A549 (cell line): Measurements from ENCODE around the gene SRGN.

Experiments
- CHD2 ChIP-seq: fragments of 150-350 bp; IDR thresholded peaks from 2 replicates; pipeline ENCODE4 v1.6.1; 2014; ENCODE audit warnings: low read length; ENCODE audit not compliant: partially characterized antibody
- CHD4 ChIP-seq: fragments of 200-600 bp; sonication (generic); IDR thresholded peaks from 2 replicates; pipeline ENCODE4 v1.6.1; 2016; ENCODE audit warnings: antibody characterized with exemption, mild to moderate bottlenecking, borderline replicate concordance
- KDM1A ChIP-seq: fragments of 200-600 bp; sonication (generic); IDR thresholded peaks from 2 replicates; pipeline ENCODE4 v1.6.1; 2016; ENCODE audit warnings: low read depth, mild to moderate bottlenecking
- MYC ChIP-seq: IDR thresholded peaks from 2 replicates; pipeline ENCODE4 v1.6.1; 2012; ENCODE audit warnings: mild to moderate bottlenecking, inconsistent platforms, low read length, improper control_type of control experiment, borderline replicate concordance
- POLR2A ChIP-seq: IDR thresholded peaks from 2 replicates; pipeline ENCODE4 v1.6.1; 2012; ENCODE audit warnings: mild to moderate bottlenecking, low read length
- TF ChIP-seq, protein P1 (sequence below): fragments of >200 bp; sonication (Bioruptor Twin); formaldehyde crosslinking; IDR thresholded peaks from 3 replicates; pipeline ENCODE4 v1.5.1; 2016
- TF ChIP-seq, protein P2 (sequence below): fragments of 250-450 bp; sonication (Bioruptor Pico); IDR thresholded peaks from 2 replicates; pipeline ENCODE4 v1.5.0; 2020; ENCODE audit warnings: low read depth, mild to moderate bottlenecking, moderate library complexity
- TF ChIP-seq, protein P3 (sequence below): IDR thresholded peaks from 2 replicates; pipeline ENCODE4 v1.6.1; 2012; ENCODE audit warnings: low read depth, borderline replicate concordance
- TF ChIP-seq, protein P4 (sequence below): fragments of 150-350 bp; IDR thresholded peaks from 2 replicates; pipeline ENCODE4 v1.6.1; 2014; ENCODE audit warnings: low read depth, mild to moderate bottlenecking, low read length

DNA sequence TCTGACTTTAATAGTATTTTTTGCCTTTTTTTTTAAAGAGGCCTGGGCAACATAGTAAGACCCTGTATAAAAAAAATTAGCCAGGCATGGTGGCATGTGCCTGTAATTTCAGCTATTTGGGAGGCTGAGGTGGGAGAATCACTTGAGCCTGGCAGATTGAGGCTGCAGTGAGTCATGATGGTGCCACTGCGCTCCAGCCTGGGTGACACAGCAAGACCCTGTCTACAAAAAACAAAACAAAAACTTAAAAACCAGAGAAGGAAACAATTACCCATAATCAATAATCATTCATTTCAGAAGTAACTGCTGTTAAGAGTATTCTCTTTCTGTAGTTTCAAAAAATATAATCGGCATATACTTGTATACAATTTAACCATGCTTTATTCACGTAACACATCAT is 64.1 kb downstream of the SRGN start:
- TF ChIP-seq, protein P1, sequence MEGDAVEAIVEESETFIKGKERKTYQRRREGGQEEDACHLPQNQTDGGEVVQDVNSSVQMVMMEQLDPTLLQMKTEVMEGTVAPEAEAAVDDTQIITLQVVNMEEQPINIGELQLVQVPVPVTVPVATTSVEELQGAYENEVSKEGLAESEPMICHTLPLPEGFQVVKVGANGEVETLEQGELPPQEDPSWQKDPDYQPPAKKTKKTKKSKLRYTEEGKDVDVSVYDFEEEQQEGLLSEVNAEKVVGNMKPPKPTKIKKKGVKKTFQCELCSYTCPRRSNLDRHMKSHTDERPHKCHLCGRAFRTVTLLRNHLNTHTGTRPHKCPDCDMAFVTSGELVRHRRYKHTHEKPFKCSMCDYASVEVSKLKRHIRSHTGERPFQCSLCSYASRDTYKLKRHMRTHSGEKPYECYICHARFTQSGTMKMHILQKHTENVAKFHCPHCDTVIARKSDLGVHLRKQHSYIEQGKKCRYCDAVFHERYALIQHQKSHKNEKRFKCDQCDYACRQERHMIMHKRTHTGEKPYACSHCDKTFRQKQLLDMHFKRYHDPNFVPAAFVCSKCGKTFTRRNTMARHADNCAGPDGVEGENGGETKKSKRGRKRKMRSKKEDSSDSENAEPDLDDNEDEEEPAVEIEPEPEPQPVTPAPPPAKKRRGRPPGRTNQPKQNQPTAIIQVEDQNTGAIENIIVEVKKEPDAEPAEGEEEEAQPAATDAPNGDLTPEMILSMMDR = no peak
- TF ChIP-seq KDM1A (no peak), POLR2A (no peak), MYC (no peak), CHD4 (no peak), CHD2 (no peak)
- TF ChIP-seq, protein P2, sequence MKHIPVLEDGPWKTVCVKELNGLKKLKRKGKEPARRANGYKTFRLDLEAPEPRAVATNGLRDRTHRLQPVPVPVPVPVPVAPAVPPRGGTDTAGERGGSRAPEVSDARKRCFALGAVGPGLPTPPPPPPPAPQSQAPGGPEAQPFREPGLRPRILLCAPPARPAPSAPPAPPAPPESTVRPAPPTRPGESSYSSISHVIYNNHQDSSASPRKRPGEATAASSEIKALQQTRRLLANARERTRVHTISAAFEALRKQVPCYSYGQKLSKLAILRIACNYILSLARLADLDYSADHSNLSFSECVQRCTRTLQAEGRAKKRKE (CRISPR knock-in tag) = no peak
- TF ChIP-seq, protein P3, sequence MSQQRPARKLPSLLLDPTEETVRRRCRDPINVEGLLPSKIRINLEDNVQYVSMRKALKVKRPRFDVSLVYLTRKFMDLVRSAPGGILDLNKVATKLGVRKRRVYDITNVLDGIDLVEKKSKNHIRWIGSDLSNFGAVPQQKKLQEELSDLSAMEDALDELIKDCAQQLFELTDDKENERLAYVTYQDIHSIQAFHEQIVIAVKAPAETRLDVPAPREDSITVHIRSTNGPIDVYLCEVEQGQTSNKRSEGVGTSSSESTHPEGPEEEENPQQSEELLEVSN = no peak
- TF ChIP-seq, protein P4, sequence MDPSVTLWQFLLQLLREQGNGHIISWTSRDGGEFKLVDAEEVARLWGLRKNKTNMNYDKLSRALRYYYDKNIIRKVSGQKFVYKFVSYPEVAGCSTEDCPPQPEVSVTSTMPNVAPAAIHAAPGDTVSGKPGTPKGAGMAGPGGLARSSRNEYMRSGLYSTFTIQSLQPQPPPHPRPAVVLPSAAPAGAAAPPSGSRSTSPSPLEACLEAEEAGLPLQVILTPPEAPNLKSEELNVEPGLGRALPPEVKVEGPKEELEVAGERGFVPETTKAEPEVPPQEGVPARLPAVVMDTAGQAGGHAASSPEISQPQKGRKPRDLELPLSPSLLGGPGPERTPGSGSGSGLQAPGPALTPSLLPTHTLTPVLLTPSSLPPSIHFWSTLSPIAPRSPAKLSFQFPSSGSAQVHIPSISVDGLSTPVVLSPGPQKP = no peak
